Mesendoderm (in vitro differentiated cells): Measurements from ENCODE around the gene NRBF2.

ENCODE experiments used
- DNase-seq: peaks from one replicate; pipeline ENCODE4 v3.0.0; 2013
- H2AK5ac ChIP-seq: 2 replicates; pipeline ENCODE4 v1.6.1; 2013; ENCODE audit warnings: low read length, inconsistent platforms
- H2BK120ac ChIP-seq: 2 replicates; pipeline ENCODE4 v1.6.1; 2013; ENCODE audit warnings: low read depth, mild to moderate bottlenecking, low read length, moderate library complexity, mixed read lengths
- H2BK15ac ChIP-seq: replicated peaks from 2 replicates; pipeline ENCODE4 v1.6.1; 2013; ENCODE audit warnings: low read depth, mild to moderate bottlenecking, moderate library complexity
- H2BK5ac ChIP-seq: 2 replicates; pipeline ENCODE4 v1.6.1; 2013; ENCODE audit warnings: low read length, inconsistent platforms
- H3K18ac ChIP-seq: 2 replicates; pipeline ENCODE4 v1.6.1; 2013; ENCODE audit warnings: mild to moderate bottlenecking, low read length, mixed read lengths
- H3K23ac ChIP-seq: one replicate; pipeline ENCODE4 v1.6.1; 2013; ENCODE audit warnings: low read length
- H3K27ac ChIP-seq: 2 replicates; pipeline ENCODE4 v1.5.1; 2013; ENCODE audit warnings: low read depth, mild to moderate bottlenecking, inconsistent platforms, low read length, moderate library complexity
- H3K27me3 ChIP-seq: 2 replicates; pipeline ENCODE4 v1.6.1; 2013; ENCODE audit warnings: low read length, control low read depth, mild to moderate bottlenecking, inconsistent platforms; ENCODE audit not compliant: insufficient read depth, poor library complexity
- H3K36me3 ChIP-seq: 2 replicates; pipeline ENCODE4 v1.6.1; 2013; ENCODE audit warnings: low read length, inconsistent platforms; ENCODE audit not compliant: control insufficient read depth, insufficient read depth
- H3K4ac ChIP-seq: one replicate; pipeline ENCODE4 v1.6.1; 2013; ENCODE audit warnings: low read depth, mild to moderate bottlenecking, low read length, moderate library complexity
- H3K4me1 ChIP-seq: 2 replicates; pipeline ENCODE4 v1.6.1; 2013; ENCODE audit warnings: low read depth, low read length, inconsistent platforms; ENCODE audit not compliant: control insufficient read depth
- H3K4me2 ChIP-seq: 2 replicates; pipeline ENCODE4 v1.6.1; 2013; ENCODE audit warnings: low read length
- H3K4me3 ChIP-seq: 2 replicates; pipeline ENCODE4 v1.5.1; 2013; ENCODE audit warnings: mild to moderate bottlenecking, low read length
- H3K56ac ChIP-seq: one replicate; pipeline ENCODE4 v1.6.1; 2013; ENCODE audit warnings: low read length
- H3K79me1 ChIP-seq: 2 replicates; pipeline ENCODE4 v1.6.1; 2013; ENCODE audit warnings: low read length, inconsistent platforms
- H3K79me2 ChIP-seq: 2 replicates; pipeline ENCODE4 v1.6.1; 2013; ENCODE audit warnings: mild to moderate bottlenecking, low read length; ENCODE audit not compliant: control insufficient read depth, insufficient read depth
- H3K9ac ChIP-seq: 2 replicates; pipeline ENCODE4 v1.6.1; 2013; ENCODE audit warnings: low read length, inconsistent platforms
- H4K5ac ChIP-seq: one replicate; pipeline ENCODE4 v1.6.1; 2013; ENCODE audit warnings: low read length
- H4K8ac ChIP-seq: one replicate; pipeline ENCODE4 v1.6.1; 2013; ENCODE audit warnings: low read depth, mild to moderate bottlenecking, control low read depth, low read length, moderate library complexity
- WGBS: extraction: QIAGEN DNeasy Blood & Tissue Kit; methylation state at CpG from one replicate; pipeline ENCODE4 v1.1.7; 2013; ENCODE audit warnings: low lambda C conversion rate, missing lambda C conversion rate; ENCODE audit not compliant: insufficient coverage; ENCODE audit errors: extremely low coverage; 5-methylcytosine and 5-hydroxymethylcytosine counted together

The NRBF2 gene

DNA sequence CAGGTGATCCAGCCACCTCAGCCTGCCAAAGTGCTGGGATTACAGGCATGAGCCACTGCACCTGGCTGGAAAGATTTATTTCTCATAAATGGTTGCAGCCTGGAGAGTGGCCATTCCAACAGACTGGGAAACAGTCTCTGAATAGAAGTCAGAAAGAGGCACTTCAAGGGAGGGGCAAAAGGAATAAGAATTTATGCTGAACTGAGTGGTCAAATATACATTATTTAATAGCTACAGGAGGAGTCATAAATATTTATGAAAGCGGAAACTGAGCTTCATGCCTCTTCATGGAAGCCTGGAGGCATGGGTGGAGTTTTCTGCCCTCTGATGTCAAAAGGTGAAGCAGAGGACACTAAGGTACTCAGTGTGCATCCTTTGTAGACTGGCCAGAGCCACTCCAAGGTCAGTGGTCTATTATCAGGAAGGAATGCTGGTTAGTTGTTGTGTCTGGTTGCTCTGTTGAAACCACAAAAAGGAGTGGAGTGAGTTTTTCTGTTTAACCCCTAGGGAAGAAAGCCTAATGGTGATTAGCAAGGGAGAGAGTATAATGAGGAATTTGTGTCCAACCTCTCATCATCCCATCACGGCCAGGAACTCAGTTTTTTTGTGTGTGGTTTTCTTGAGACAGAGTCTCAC, 9.3 kb upstream of the NRBF2 start:
- DNase-seq: no peak
- no peaks in the 10 kb centered on the region for H3K27me3 ChIP-seq
- H3K23ac ChIP-seq: no peak overlapping the region
- H3K4ac ChIP-seq: no peak overlapping the region
- H3K79me1 ChIP-seq: no peaks in the 10 kb centered on the region
- no peak overlapping the region for H4K5ac ChIP-seq
- H3K79me2 ChIP-seq: no peaks in the 10 kb centered on the region
- H3K36me3 ChIP-seq: no peaks in the 10 kb centered on the region
- no peak overlapping the region for H3K4me2 ChIP-seq
- H3K56ac ChIP-seq: no peak overlapping the region
- no peaks in the 10 kb centered on the region for H3K4me1 ChIP-seq
- no peak overlapping the region for H4K8ac ChIP-seq
- H2BK120ac ChIP-seq: no peak overlapping the region
- no peak overlapping the region for H2BK15ac ChIP-seq
- WGBS: no CpG with 5 or more reads among the region's 2 CpGs
- no peak overlapping the region for H2BK5ac ChIP-seq
- no peak overlapping the region for H3K9ac ChIP-seq
- H2AK5ac ChIP-seq: no peak overlapping the region
- no peak overlapping the region for H3K18ac ChIP-seq
- H3K27ac ChIP-seq: no peak overlapping the region
- no peak overlapping the region for H3K4me3 ChIP-seq

DNA sequence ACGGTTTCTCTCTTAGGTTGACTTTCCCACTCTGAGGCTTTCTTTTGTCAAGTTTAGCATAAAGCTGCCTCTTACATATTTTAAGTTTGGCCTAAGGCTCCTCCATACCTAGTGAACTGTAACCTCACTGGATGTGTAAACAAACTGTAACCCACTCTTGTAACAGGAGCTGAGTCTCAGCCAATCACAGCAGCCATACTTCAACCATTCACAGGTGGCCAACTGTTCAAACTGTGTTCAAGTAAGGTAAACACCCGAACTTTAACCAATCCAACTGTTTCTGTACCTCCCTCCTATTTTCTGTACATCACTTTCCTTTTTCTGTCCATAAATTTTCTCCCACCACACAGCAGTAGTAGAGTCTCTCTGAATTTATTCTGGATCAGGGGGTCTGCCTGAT, 7.7 kb upstream of the NRBF2 start:
- Histone ChIP-seq H2BK5ac (no peak overlapping the region), H3K4me2 (no peak overlapping the region), H3K56ac (no peak overlapping the region), H3K4me3 (no peak overlapping the region), H3K27ac (no peak overlapping the region), H3K18ac (no peak overlapping the region), H3K23ac (no peak overlapping the region), H2BK15ac (no peak overlapping the region), H2AK5ac (no peak overlapping the region), H4K8ac (no peak overlapping the region), H3K27me3 (no peaks in the 10 kb centered on the region), H3K9ac (no peak overlapping the region), H3K36me3 (no peaks in the 10 kb centered on the region), H2BK120ac (no peak overlapping the region), H4K5ac (no peak overlapping the region), H3K4ac (no peak overlapping the region), H3K4me1 (no peaks in the 10 kb centered on the region), H3K79me2 (no peaks in the 10 kb centered on the region), H3K79me1 (no peaks in the 10 kb centered on the region)
- no peak for DNase-seq
- no CpG with 5 or more reads among the region's 2 CpGs for WGBS

DNA sequence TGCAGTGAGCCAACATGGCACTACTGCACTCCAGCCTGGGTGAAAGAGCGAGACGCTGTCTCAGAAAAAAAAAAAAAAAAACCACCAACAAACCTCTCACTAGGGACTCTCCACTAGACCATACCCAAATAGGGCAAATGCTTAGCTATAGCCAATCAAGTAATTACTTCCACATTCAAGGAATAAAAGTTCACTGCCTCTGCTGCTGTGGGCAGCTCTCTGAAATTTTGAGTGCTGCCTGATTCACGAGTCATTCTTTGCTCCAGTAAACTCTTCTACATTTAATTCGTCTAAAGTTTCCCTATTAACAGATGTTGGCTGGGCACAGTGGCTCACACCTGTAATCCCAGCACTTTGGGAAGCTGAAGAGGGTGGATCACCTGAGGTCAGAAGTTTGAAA, 4.7 kb upstream of the NRBF2 start:
- Histone ChIP-seq H3K4ac (no peak overlapping the region), H3K27me3 (no peaks in the 10 kb centered on the region), H3K27ac (no peak overlapping the region), H2AK5ac (no peak overlapping the region), H2BK5ac (no peak overlapping the region), H3K9ac (no peak overlapping the region), H4K8ac (no peak overlapping the region), H3K56ac (no peak overlapping the region), H3K79me2 (peaks cover under 1% of the 10 kb centered on the region), H3K18ac (no peak overlapping the region), H3K4me2 (no peak overlapping the region), H2BK15ac (no peak overlapping the region), H3K23ac (no peak overlapping the region), H3K79me1 (no peaks in the 10 kb centered on the region), H2BK120ac (no peak overlapping the region), H3K36me3 (no peaks in the 10 kb centered on the region), H4K5ac (no peak overlapping the region), H3K4me1 (no peaks in the 10 kb centered on the region), H3K4me3 (no peak overlapping the region)
- no CpG with 5 or more reads among the region's 4 CpGs for WGBS
- DNase-seq: no peak

DNA sequence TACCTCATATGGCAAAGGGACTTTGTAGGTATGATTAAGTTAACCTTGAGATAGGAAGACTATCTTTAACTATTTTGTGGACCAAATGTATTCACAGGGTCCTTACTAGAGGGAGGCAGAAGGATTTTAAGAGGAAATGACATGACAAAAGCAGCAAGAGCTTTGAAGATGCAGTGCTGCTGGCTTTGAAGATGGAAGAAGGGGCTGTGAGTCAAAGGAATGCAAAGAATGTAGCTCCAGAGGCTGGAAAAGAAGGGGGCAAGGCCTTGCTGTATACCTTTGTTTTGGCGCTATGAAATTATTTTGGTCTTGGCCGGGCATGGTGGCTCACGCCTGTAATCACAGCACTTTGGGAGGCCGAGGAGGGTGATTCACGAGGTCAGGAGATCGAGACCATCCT, 3.2 kb upstream of the NRBF2 start:
- no peak overlapping the region for H3K9ac ChIP-seq
- H4K8ac ChIP-seq: no peak overlapping the region
- H3K18ac ChIP-seq: no peak overlapping the region
- H2AK5ac ChIP-seq: no peak overlapping the region
- no peak overlapping the region for H3K4ac ChIP-seq
- no peak overlapping the region for H3K56ac ChIP-seq
- no peaks in the 10 kb centered on the region for H3K4me1 ChIP-seq
- no peak overlapping the region for H2BK15ac ChIP-seq
- no peak overlapping the region for H3K4me3 ChIP-seq
- peak; percentile 82 for DNase-seq
- H3K79me2 ChIP-seq: peaks cover 13% of the 10 kb centered on the region
- no peaks in the 10 kb centered on the region for H3K27me3 ChIP-seq
- H4K5ac ChIP-seq: no peak overlapping the region
- no peak overlapping the region for H2BK5ac ChIP-seq
- H2BK120ac ChIP-seq: no peak overlapping the region
- H3K23ac ChIP-seq: no peak overlapping the region
- no CpG with 5 or more reads among the region's 6 CpGs for WGBS
- H3K36me3 ChIP-seq: no peaks in the 10 kb centered on the region
- H3K4me2 ChIP-seq: no peak overlapping the region
- H3K79me1 ChIP-seq: no peaks in the 10 kb centered on the region
- no peak overlapping the region for H3K27ac ChIP-seq

DNA sequence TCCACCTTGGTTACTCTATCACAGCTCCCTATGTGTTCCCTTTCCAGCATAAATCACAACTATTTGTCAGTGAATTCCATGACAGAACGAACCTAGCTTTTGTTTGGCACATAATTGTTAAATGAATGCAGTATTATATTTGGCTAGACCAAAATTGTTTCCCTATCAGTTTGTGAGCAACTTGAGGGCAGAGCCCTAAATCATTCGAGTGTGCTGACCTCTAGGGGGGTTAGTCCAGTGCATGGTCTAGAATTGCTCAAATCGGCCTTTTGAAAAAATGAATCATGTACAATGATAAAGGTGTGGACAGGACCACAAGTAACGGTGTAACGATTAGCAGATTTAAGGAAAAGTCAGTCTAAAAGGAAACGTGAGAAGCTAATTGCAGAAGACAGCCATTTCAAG, 475 bp upstream of the NRBF2 start:
- H3K4me2 ChIP-seq: no peak overlapping the region
- H3K9ac ChIP-seq: no peak overlapping the region
- no peak overlapping the region for H3K4ac ChIP-seq
- H3K27me3 ChIP-seq: no peaks in the 10 kb centered on the region
- no peak for DNase-seq
- H3K4me1 ChIP-seq: no peaks in the 10 kb centered on the region
- H3K23ac ChIP-seq: no peak overlapping the region
- no CpG with 5 or more reads among the region's 6 CpGs for WGBS
- peak overlapping the region; percentile 1 for H4K5ac ChIP-seq
- H4K8ac ChIP-seq: no peak overlapping the region
- H3K79me2 ChIP-seq: peaks cover 35% of the 10 kb centered on the region
- H2BK5ac ChIP-seq: no peak overlapping the region
- H3K36me3 ChIP-seq: no peaks in the 10 kb centered on the region
- no peak overlapping the region for H3K18ac ChIP-seq
- H2AK5ac ChIP-seq: no peak overlapping the region
- no peak overlapping the region for H3K56ac ChIP-seq
- no peak overlapping the region for H2BK120ac ChIP-seq
- no peak overlapping the region for H2BK15ac ChIP-seq
- no peak overlapping the region for H3K4me3 ChIP-seq
- peaks cover 2% of the 10 kb centered on the region for H3K79me1 ChIP-seq
- no peak overlapping the region for H3K27ac ChIP-seq
